ENCODE measurements around the gene RBMS3.

RBMS3 gene

DNA sequence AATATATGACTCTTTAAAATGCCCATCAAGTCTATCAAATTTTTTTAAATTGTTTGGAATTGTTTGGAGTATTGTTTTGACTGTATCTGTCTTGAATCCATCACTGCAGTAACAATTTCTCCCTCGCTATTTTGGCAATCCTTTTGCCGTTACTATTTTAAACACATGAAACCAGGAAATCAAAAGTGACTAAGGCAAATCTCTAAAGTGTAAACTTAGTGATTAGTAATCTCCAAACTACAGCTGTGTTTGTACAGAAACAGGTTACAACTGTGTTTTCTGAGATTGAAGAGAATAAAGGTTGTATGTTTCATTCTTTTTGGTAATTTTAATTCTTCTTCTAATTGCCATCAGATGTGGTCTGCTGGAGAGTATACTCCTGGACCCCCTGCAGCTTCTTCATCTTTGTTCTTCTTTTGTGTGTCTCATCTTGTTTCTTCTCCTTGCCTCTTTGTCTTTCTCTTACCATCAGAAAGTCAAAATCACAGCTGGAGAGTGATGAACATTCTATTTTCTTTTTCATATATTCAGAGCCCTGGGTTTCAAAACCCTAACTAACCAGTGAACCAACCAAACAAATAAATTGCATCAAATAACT, 465.4 kb downstream of the RBMS3 start:
- no peak for DNase-seq (ENCODE audit: extremely low read depth, low read depth)
- TF ChIP-seq CTCF (IDR thresholded peaks at IDR 0.05; ENCODE audit: low read depth, low read length, missing control alignments), result no peak

DNA sequence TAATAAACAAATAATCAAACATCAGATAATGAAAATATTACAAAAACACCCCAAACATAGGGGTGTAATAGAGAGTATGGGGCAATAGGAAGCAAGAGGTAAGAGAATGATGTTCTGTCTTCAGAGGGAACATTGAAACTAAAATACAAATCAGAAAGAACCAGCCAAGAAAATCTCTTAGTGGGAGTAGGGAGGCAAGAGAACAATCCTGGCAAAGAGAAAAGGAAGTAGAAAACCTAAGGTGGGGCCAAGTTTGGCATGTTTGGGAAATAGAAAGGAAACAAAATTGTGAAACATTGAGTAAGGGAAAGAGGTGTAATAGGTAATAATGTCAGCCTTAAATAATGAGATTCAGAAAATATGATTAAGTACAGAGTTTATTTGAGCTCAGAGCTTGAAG, 467.1 kb downstream of the RBMS3 start:
- no peak for TF ChIP-seq CTCF (IDR thresholded peaks at IDR 0.05; ENCODE audit: low read depth, low read length, missing control alignments)

More for the DNA sequence above, 465.4 kb downstream of the RBMS3 start:
- no peak overlapping the region for H3K4me3 ChIP-seq (replicated peaks; ENCODE audit: low read depth, low read length)

GRCh38 chr3:29751647-29752314, 470.9 kb downstream of the RBMS3 start:
- no peak for DNase-seq (ENCODE audit: extremely low read depth, low read depth)
- TF ChIP-seq CTCF (IDR thresholded peaks at IDR 0.05; ENCODE audit: low read depth, low read length, missing control alignments), result no peak
- H3K4me3 ChIP-seq (replicated peaks; ENCODE audit: low read depth, low read length), result no peak overlapping the region

More for the DNA sequence above, 467.1 kb downstream of the RBMS3 start:
- DNase-seq (ENCODE audit: extremely low read depth, low read depth), result no peak
- no peak overlapping the region for H3K4me3 ChIP-seq (replicated peaks; ENCODE audit: low read depth, low read length)

- no peak for DNase-seq (ENCODE audit: extremely low read depth, low read depth)
- TF ChIP-seq CTCF (IDR thresholded peaks at IDR 0.05; ENCODE audit: low read depth, low read length, missing control alignments), result no peak
- H3K4me3 ChIP-seq (replicated peaks; ENCODE audit: low read depth, low read length), result no peak overlapping the region
Measured at GRCh38 chr3:29754346-29754745, 473.5 kb downstream of the RBMS3 start.

GRCh38 chr3:29755416-29755815, 474.5 kb downstream of the RBMS3 start:
- H3K4me3 ChIP-seq (replicated peaks; ENCODE audit: low read depth, low read length), result no peak overlapping the region
- TF ChIP-seq CTCF (IDR thresholded peaks at IDR 0.05; ENCODE audit: low read depth, low read length, missing control alignments), result no peak
- no peak for DNase-seq (ENCODE audit: extremely low read depth, low read depth)

DNA sequence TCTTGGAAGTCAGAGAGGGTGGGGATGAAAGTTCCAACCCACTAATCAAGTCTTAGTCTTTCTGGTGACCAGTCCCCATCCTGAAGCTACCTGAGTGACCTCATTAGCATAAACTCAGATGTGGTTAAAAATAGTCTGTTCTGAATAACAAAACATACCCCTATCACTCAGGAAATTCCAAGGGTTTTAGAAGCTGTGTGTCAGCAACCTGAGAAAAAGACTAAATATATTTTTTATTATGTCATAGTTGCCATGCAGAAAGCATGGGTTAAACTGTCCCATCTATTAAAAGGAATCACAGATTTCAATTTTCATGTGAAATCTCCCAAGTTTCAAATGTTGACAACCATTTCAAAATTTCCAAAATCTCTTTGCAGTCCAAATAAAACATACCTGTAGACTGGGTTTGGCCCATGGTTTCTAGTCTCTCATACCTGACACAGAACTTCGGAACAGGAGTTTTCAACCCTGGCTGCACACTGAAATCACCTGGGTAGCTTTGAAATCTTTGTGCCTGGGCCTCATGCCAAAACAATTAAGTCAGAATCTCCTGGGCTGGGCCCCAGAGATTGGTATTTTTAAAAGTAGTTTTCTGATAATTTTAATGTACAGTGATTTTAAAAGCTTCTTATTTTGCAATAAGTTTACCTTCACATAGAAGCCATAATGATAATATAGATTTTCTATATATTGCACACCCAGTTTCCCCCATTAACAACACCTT, 476.3 kb downstream of the RBMS3 start:
- DNase-seq (ENCODE audit: extremely low read depth, low read depth), result no peak
- TF ChIP-seq CTCF (IDR thresholded peaks at IDR 0.05; ENCODE audit: low read depth, low read length, missing control alignments), result no peak
- H3K4me3 ChIP-seq (replicated peaks; ENCODE audit: low read depth, low read length), result no peak overlapping the region

Measured in HFF-Myc (cell line).